GM19240 (cell line): ENCODE measurements around the gene EPB41L4A.
"Not testable (repeated sequence)": the region's sequence is repeated elsewhere in the genome, so short reads cannot be mapped to it uniquely, and the experiment has no call there.

Experiments used
- DNase-seq: peaks from one replicate; pipeline ENCODE4 v3.0.0; 2011; ENCODE audit warnings: low spot score; ENCODE audit not compliant: insufficient read length

The EPB41L4A gene

DNA sequence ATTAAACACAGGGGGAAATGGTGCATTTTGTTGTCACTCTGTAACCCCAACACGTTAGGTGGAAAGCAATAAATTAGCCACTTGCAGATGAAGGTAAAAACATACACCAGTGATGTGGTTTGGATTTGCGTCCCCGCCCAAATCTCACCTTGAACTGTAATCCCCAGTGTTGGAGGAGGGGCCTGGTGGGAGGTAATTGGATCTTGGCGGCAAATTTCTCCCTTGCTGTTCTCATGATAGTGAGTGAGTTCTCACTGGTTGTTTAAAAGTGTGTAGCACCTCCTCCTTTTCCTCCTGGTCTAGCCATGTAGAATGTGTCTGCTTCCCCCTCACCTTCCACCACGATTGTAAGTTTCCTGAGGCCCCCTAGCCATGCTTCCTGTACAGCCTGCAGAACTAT, 17.2 kb downstream of the EPB41L4A start:
- no peak for DNase-seq

DNA sequence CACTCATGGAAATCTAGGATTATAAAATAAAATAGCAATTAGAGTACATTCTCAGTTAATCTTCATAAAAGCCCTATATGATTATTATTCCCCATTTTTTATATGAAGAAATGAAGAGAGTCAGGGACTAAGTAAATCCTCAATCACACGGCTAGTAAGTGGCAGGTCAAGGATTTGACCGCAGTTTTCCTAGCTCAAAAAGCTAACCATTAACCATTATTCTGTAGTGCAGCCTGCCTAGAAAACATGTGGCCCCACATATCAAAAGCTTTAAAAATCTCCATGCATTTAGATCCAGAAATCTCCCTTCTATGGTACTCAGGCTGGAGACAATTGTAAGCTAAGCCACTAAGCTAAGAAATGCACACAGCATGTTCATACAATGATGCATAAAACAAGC, 21.4 kb downstream of the EPB41L4A start:
- no peak for DNase-seq

- no peak for DNase-seq
These were observed 22.6 kb downstream of the EPB41L4A start for GRCh38 chr5:112396430-112396829.

- DNase-seq: not testable (repeated sequence)
These were observed 23.8 kb downstream of the EPB41L4A start for GRCh38 chr5:112395299-112395698.

DNA sequence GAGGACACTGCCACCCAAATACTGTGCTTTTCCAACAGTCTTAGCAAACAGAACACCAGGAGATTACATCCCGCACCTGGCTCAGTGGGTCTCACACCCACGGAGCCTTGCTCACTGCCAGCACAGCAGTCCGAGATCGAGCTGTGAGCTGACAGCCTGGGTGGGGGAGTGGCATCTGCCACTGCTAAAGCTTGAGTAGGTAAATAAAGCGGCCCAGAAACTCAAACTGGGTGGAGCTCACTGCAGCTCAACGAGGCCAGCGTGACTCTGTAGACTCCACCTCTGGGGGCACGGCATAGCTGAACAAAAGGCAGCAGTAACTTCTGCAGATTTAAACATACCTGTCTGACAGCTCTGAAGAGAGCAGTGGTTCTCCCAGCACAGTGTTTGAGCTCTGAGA, 28.8 kb downstream of the EPB41L4A start:
- DNase-seq: no peak

DNA sequence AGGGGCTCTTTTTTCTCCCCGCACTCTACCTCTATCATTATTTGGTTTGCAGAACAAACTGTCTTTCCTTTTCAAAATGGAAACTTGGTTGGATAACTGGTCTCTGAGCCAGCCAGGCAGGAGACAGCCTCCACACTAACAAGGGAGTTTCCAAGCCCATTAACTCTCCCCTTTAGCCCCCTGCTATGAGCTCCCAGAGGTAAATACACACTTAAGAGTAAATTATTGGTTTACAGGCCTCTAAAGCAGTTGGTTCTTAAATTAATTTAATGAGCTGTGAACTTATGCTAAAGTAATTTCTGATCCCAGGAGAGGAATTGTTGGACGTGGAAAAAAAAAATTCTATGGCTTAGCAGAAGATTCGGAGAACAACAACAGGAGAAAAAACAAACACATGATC, 30.3 kb downstream of the EPB41L4A start:
- no peak for DNase-seq

GRCh38 chr5:112388074-112388473, 31.0 kb downstream of the EPB41L4A start:
- DNase-seq: no peak

GRCh38 chr5:112386766-112387165, 32.3 kb downstream of the EPB41L4A start:
- no peak for DNase-seq

GRCh38 chr5:112385969-112386368, 33.1 kb downstream of the EPB41L4A start:
- DNase-seq: no peak

DNA sequence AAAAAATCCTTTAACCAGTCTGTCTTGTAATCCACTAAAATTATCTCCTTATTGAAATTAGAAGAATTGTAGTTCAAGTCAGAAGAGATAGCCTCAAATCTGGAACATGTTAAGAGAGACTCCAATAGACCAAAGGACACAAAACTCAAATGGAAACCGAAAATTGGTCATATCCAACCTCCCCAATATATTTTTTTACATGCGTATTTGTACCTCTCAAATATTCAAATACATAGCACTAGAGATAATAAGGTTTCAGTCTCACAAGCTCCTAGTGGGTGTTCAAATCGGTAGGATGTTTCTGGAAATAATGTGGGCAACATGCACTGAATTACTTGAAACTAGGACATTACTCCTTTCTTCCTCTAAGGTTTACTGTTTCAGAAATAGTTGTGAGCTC, 33.5 kb downstream of the EPB41L4A start:
- DNase-seq: no peak

DNA sequence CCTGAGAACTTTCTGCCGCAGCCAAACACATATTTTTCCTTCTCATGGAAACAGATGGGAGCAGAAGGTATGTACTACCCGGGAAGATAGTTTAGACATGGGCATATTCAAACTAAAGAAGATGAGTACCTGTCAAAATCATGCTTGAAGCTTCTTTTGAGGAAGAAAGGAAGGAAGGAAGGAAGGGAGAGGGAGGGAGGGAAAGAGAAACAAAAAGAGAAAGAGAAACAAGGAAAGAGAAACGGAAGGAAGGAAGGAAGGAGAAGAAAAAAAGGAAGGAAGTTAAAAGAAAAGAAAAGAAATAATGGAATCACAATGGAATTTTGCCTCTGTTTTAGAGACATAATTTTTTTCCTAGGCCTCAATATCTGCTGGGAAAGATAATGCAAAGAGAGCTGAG, 34.6 kb downstream of the EPB41L4A start:
- DNase-seq: no peak

- DNase-seq: no peak
These were observed 36.2 kb downstream of the EPB41L4A start for GRCh38 chr5:112382886-112383285.

DNA sequence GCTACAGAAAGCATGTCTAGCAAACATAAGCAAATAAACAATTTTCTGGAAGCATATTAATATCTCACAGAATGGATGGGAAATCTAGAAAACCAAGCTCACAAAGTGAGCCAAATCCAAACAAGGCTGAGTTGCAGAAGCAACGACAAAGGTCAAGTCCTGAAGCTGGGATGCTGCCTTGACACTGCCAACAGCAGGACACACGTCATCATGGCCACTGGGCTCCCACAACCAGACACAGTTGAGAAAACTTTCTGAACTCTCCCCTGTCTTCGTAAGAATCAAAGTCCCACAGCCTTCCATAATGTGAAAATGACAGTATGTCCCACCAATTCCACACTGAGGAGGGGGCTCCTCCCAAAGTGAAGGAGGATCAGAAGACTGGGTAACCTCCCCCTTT, 37.6 kb downstream of the EPB41L4A start:
- DNase-seq: no peak

DNA sequence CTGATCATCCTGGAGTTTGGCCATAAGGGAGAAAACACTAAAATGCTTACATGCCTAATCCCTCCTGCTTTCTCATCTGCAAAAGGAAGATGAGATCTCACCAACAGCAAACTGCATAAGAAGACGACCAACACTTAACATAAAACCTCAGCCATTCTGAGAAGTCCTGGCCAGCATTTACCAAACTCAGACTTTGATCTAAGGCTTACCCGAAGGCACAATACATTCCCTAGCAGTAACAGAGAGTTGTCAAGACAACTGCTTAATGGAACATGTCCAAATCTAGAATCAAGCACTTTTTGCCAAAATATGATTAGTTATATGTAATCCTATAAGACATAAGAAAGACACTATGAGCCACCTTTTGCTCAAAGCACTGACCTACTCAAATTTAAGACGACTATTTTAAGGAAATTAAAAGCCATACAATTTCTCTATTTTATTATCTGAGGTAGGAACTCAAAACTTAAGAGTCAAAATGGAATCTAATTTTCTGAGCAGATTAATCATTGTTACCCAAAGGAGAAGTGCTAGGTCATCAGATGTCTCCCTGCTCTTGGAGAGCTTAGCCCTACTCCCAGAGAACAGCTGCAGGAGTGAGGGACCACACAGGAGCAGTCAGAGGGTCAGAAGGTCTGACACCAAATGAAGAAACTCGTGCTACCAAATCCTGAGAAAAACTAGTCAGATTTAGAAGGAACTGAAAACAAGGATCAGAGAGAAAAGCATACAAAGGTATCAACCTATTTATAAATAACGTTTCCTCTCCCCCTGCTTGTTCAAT, 39.3 kb downstream of the EPB41L4A start:
- no peak for DNase-seq

GRCh38 chr5:112374818-112375217, 44.3 kb downstream of the EPB41L4A start:
- no peak for DNase-seq

DNA sequence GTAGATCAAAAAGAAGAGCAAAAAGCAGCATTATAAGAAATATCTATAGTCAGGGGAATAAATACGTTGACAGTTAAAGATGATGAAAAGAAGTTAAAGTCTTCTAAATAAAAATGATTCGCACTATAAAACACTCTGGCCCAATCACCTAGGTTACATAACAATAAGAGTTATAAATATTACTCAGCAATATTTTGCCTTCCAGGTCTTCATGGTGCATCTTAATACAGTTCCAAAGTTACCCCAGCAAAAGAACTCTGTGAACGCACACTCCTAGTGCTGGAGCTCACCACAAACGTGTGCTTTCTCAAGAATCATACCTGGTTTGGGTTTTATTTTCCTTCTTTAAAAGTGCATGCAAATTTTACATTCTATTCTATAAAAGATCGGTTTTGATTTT, 44.7 kb downstream of the EPB41L4A start:
- no peak for DNase-seq

- no peak for DNase-seq
These were observed 45.2 kb downstream of the EPB41L4A start for GRCh38 chr5:112373885-112374284.

- no peak for DNase-seq
These were observed 46.5 kb downstream of the EPB41L4A start for GRCh38 chr5:112372543-112372942.

GRCh38 chr5:112371067-112371466, 48.0 kb downstream of the EPB41L4A start:
- no peak for DNase-seq

GRCh38 chr5:112367400-112367799, 51.7 kb downstream of the EPB41L4A start:
- DNase-seq: no peak

DNA sequence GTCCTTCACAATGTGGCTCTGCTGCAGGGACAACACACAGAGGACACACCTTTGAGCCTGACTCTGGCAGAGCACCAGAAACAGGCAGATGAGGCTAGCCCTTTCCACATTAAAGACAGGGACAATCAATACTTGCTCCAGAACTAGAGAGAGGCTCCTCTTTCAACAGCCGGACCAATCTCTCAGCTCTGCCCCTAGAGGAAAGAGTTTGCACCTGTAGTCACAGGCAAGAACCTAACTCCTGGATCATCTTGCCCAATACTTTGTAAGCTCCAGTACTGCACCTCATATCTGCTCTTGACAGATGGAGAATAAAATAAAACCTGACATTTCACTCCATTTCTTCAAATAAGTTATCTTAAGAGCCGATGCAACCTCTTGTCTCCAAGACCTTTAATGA, 52.1 kb downstream of the EPB41L4A start:
- peak; percentile 22 for DNase-seq

GRCh38 chr5:112360740-112361139, 58.3 kb downstream of the EPB41L4A start:
- not testable (repeated sequence) for DNase-seq

DNA sequence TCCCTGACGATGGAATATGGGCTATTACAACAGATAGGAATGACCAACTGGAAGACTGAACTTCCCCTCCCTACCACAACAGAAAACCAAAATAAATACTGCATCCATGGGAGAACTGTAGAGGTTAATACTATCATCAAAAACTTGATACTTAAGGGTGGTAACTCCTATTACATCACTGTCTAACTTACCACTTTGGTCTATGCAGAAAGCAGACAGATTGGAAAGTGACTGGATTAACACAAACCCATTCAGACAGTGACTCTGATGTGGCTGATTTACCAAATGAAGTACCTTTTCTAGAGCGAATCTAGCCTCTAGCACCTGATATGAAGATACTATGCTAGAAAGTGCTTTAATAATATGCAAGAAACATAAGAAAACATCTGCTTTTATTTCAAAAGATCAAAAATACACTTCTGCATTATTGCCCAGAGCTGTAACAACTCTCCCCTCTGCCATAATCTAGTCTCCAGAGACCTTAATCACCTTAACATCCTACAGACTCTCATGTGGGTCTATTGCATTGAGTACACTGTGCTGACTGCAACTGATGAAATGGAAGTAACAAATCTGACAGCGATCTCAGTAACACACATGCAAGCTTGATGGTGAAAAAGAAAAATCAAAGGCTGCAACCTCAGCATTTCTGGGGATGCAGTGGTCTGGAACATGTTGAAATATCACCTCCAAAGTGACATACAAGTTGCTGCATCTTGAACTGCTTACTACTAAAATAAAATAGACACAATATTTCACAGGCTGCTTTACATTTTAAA, 62.7 kb downstream of the EPB41L4A start:
- DNase-seq: no peak
